HG03521 (cell line): ENCODE measurements around the gene EFHD2.
"Not testable (repeated sequence)": the region's sequence is repeated elsewhere in the genome, so short reads cannot be mapped to it uniquely, and the experiment has no call there.

Experiments used
- ATAC-seq: cut with Tn5 transposase; IDR thresholded peaks from one replicate; pipeline ENCODE4 v1.9.1; 2021; ENCODE audit warnings: mild to moderate bottlenecking, moderate library complexity; ENCODE audit not compliant: unreplicated experiment

Gene EFHD2

DNA sequence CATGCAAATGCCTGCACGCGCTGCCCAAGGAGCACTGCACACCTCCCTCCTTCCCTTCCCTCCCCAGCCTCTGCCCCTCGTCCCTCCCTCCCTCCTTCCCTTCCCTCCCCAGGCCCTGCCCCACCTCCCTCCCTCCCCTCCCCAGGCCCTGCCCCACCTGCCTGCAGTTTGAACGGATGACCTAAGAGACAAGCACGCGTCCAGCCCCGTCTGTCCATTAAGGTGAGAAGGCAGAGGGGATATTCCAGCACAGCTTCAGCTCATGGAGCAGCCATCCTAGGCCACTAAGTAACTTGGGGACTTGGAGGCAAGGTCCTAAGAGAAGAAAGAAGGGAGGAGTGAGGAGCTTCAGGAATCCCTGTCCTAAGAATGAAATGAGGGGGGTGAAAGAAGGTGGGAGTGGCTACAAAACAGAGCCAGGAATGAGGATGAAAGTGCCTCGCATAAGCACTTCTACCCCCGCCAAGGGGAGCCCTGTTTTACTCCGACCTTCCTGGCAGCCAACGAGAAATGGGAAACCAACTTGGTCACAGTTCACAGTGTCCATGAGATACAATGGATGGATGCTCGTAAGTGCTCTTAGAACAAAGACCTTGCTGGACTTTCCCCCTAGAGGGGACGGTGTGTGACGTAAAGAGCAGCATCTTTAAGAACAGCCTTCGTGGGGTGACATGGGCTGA lies 21.3 kb upstream of the EFHD2 start:
- ATAC-seq = no peak

DNA sequence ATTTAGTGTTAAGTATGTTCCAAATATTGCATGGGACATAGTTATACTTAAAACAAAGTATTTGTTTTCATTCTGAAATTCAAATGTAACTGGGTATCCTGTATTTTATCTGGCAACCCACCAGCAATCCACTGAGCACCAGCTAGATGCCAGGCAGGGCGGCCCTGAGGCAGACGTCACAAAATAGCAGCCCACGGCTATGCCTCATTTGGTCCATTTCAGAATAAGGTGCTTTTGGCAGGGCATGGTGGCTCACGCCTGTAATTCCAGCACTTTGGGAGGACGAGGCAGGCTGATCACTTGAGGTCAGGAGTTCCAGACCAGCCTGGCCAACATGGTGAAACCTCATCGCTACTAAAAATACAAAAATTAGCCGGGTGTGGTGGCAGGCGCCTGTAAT lies 19.9 kb upstream of the EFHD2 start:
- not testable (repeated sequence) for ATAC-seq

DNA sequence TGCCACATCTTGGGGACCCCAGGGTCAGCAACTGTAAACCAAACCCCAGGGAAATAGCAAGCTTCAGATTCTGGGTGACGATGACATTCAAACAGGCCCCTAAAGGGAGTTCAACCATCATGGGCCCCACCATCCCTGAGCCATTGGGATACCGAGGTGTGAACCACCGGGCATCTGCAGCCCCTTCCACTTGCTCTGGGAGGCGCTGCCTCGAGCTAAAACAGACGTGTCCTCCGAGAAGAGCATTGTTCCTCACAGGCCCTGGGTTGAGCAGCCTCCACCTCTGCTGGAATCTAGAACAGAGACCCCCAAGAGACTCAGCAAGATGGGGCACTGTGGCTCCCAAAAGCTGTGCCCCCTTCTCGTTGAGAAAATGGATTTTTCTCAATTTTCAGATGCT lies 19.0 kb upstream of the EFHD2 start:
- ATAC-seq = no peak

DNA sequence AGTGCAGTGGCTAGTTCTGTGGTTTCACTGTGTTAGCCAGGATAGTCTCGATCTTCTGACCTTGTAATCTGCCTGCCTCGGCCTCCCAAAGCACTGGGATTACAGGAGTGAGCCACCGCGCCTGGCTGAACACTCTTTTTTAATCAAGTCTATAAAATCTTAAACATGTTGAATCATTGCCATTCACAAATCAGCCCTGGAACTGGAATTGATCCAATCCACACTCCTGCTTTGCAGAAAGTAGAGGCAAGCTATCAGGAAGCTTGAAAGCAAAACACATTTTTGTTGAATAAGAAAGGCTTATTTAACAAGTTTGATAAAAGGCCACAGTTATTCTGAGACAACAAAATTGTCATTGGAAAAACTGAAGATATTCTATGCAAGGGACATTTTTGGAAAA lies 18.3 kb upstream of the EFHD2 start:
- ATAC-seq = no peak

DNA sequence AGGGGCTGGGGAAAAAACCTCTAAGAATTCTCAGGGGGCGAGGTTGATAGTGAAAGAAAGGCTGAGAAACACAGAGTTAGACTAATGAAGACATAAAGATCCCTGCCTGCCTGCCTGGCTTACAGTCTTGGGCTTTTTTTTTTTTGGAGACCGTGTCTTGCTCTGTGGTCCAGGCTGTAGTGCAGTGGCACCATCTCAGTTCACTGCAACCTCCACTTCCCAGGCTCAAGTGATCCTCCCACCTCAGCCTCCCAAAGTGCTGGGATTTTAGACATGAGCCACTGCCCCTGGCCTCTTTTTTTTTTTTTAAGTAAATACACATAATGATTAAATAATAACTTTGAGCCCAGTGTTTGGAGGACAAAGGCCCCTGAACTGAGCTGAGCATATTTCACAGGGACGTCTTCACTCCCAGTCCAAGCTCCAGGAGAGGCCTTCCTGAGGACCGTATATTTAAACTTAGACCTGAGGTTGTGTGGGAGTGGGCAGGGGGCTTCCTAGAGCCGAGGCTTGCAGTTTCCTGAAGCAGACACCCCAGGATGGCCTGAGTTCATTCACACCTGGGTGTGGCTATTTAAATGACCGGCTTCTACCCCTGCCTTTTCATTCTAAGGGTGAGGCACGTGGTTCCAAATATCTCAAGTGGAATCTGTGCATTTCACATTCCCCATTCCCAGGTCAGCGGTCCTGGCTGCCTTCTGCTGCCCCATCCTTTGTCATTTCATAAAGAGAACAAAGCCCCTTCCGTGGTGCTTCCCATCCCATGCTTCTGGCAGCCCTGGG lies 16.0 kb upstream of the EFHD2 start:
- ATAC-seq = no peak

- ATAC-seq = no peak
Observed at GRCh38 chr1:15394258-15394690, 15.4 kb upstream of the EFHD2 start.

DNA sequence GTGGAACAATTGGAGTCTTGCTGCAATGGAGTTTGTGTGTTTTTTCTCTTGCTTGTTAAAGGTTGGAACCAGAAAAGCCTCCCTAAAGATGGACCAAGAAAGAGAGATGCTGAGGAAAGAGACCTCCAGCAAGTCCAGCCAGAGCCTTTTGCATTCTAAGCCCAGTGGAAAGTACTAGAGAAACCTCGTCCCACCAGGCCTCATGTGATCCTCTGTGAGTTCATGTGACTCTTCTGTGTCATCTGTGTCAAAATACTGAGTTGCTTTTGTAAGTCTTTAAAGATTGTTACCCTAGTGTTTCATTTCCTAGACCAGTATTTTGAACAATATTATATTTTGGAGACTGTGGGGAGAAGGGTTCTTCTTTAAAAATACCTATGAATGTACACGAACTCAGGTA lies 12.5 kb upstream of the EFHD2 start:
- no peak for ATAC-seq

GRCh38 chr1:15399710-15400109 lies 10.0 kb upstream of the EFHD2 start:
- no peak for ATAC-seq

- no peak for ATAC-seq
Observed at GRCh38 chr1:15400627-15401026, 9.1 kb upstream of the EFHD2 start.

DNA sequence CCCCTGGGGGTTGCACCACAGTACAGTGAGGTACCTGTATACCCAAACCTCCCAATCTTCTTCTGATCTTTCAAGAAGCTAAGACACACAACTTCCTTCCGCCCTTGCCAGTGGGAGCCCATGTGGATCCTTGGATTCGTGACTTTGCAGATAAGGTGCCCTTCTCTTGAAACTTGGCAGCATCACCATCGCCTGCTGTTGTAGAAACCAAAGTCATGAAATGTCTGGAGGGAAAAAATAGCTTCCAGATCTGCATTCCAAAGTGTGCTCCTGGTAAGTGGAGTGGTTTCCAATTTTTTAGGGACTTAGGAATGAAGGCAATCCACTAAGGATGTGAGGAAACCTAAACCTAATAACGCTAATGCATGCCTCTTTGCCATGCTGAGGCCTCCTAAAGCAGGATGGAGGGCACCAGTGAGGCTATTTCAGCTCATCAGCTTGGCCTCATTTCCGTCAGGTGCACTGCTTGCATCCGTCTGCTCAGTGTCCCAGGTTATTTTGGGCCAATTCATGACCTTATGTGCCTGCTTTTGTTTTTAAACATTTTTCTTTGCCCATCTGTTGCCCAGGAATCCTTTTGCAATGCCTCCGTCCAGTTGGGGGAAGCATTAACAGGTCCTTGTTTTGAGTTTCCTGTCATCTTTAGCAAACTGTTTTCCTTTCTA lies 8.2 kb upstream of the EFHD2 start:
- no peak for ATAC-seq

- no peak for ATAC-seq
Observed at GRCh38 chr1:15402809-15403450, 6.8 kb upstream of the EFHD2 start.

- ATAC-seq = no peak
Observed at GRCh38 chr1:15403962-15404580, 5.6 kb upstream of the EFHD2 start.

- ATAC-seq = no peak
Observed at GRCh38 chr1:15405106-15405850, 4.4 kb upstream of the EFHD2 start.

DNA sequence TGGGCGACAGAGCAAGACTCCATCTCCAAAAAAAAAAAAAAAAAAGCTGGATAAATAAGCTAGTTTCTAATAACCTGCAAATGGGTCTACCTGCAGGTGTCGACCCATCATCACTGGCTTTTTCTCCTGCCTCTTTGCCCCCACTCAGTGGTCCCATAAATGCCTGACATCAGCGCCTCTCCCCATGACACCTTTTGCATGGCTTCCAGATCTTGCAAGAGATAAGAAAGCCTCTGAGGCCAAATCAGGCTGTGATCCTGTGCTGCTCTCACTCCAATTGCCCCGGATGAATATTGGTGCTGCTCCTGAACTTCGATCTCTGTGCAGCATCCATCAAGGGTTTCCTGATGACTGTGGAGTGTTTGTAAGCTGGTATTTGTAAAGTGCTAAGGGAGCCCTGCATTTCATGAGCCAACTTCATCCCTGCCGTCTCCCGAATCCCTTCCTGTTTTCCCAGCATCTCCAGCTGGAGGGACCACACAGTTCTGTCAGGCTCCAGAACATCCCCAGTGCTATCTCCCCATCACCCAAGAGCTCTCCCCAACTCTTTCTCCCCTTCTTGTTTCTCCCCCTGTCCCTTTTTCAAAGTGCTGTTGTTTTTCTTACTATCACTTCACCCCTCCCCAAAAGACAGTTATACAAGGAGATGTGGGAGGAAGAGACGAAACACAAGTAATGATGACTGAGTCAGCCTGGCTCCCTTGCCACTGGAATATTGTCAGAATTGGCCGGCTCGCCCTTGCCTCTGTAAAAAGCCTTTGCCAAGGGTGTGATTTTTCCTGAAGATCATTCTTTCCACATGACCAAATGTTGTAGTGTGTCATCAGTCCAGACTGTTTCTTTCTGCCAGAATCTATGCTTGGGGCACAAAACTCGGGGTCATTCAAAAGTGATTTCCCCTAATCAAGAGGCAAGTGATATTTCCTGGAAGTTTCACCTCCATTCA lies 2.8 kb upstream of the EFHD2 start:
- no peak for ATAC-seq

- no peak for ATAC-seq
Observed at GRCh38 chr1:15407580-15407979, 2.1 kb upstream of the EFHD2 start.

GRCh38 chr1:15408890-15409387 lies 749 bp upstream of the EFHD2 start:
- ATAC-seq = no peak

- ATAC-seq = no peak
Observed at GRCh38 chr1:15410223-15410883, 665 bp downstream of the EFHD2 start.

DNA sequence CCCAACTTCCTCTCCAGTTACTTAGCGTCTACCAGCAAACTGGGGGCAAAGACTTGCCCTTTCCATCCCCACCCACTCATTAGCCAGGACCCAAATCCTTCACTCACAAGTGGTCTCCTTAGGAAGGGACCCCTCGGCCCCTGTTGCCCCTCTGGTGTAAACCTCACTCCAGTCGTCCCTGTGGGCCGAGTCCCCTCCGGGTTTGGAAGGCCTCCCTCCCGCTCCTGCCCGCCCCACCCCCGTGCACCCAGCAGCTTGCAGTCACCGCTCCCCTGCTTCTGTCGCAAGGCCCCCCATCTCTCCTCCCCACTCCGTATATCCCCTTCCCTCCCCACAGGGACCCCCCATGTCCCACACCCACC lies 1.2 kb downstream of the EFHD2 start:
- no peak for ATAC-seq
